ENCODE measurements around the gene QSOX2. TPM values are rescaled to one million over a fixed set of nuclear protein-coding genes. Genes with fewer than 3 reads are reported as not detected.

Gene QSOX2
- total and polyA plus RNA-seq, 8 donors = 1.5 to 33.5 (median 5.4) TPM

- no peak for TF ChIP-seq POLR2A (IDR thresholded peaks at IDR 0.05)
- no peak for TF ChIP-seq POLR2AphosphoS5 (IDR thresholded peaks at IDR 0.05)
- TF ChIP-seq EP300 (IDR thresholded peaks at IDR 0.05) = no peak
- TF ChIP-seq, protein P1, sequence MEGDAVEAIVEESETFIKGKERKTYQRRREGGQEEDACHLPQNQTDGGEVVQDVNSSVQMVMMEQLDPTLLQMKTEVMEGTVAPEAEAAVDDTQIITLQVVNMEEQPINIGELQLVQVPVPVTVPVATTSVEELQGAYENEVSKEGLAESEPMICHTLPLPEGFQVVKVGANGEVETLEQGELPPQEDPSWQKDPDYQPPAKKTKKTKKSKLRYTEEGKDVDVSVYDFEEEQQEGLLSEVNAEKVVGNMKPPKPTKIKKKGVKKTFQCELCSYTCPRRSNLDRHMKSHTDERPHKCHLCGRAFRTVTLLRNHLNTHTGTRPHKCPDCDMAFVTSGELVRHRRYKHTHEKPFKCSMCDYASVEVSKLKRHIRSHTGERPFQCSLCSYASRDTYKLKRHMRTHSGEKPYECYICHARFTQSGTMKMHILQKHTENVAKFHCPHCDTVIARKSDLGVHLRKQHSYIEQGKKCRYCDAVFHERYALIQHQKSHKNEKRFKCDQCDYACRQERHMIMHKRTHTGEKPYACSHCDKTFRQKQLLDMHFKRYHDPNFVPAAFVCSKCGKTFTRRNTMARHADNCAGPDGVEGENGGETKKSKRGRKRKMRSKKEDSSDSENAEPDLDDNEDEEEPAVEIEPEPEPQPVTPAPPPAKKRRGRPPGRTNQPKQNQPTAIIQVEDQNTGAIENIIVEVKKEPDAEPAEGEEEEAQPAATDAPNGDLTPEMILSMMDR (IDR thresholded peaks at IDR 0.05) = no peak
- no peaks in the 10 kb centered on the region for H3K9me3 ChIP-seq
- no peaks in the 10 kb centered on the region for H3K36me3 ChIP-seq
- DNase-seq = no peak
- WGBS, 5 donors = 78 to 87% (median 86%) methylated on average over 18 to 30 of the region's 30 CpGs
- intact Hi-C loops (cut with DNase I; ENCODE audit: low total_unique reads) = loop anchor here (10.0 kb wide), 1 partner anchor 112 kb away; no protein-coding TSS in a partner anchor
- H3K4me3 ChIP-seq = no peak overlapping the region
- H3K4me1 ChIP-seq = peaks cover 7 to 15% (median 10%) of the 10 kb centered on the region in 4 donors
- no peak overlapping the region for H3K27ac ChIP-seq
- H3K27me3 ChIP-seq = peaks cover 0 to 87% (median 7%) of the 10 kb centered on the region in 3 donors
Observed at GRCh38 chr9:136286359-136286986, 40.9 kb upstream of the QSOX2 start.

DNA sequence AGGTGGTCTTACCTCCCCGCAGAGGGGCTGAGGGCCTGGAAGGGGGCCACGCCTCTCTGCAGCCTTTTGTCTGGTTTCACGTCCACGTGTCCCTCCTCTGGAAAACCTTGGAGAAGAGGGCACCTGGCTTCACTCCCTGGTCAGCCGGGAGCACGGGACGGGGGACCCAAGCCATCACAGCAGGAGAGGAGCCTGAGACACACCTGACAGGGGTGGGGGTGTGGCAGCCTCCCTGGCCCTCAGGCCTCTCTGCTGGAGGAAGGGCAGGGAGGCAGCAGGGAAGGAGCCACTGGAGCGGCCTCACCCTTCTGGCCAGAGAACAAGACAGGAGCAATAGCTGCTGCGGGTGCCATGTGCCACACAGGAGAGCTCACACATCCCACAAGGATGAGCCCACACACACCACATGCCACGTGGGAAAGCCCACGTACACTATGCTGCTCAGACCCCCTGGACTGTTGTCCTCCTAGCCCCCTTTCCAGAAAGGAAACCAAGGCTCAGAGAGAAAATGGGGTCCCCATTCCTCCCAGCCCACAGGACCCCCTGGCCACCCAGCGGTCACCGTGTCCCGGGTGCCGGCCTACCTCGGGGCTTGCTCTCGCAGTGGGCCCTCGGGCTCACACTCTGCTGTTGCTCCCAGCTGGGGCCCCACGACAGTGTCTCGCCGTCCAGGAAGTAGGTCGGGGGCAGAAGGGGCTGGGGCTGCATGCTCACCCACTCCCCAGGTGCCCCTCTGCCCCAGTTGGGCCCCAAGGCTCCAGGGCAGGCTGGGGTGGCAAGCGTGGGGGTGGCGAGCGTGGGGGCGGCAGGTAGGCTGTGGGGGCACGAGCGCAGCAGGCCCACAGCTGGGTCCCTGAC is 40.1 kb upstream of the QSOX2 start:
- no peak overlapping the region for H3K4me3 ChIP-seq
- 75 to 82% (median 76%) methylated on average over 11 to 28 of the region's 28 CpGs for WGBS, 5 donors
- no peak overlapping the region for H3K27ac ChIP-seq
- no peaks in the 10 kb centered on the region for H3K36me3 ChIP-seq
- H3K27me3 ChIP-seq = peaks cover 0 to 87% (median 7%) of the 10 kb centered on the region in 3 donors
- peaks cover 7 to 15% (median 10%) of the 10 kb centered on the region in 4 donors for H3K4me1 ChIP-seq
- intact Hi-C loops (cut with DNase I; ENCODE audit: low total_unique reads) = loop anchor here (10.0 kb wide), 1 partner anchor 111 kb away; no protein-coding TSS in a partner anchor
- no peaks in the 10 kb centered on the region for H3K9me3 ChIP-seq
- TF ChIP-seq POLR2AphosphoS5 (IDR thresholded peaks at IDR 0.05) (no peak), POLR2A (IDR thresholded peaks at IDR 0.05) (no peak), EP300 (IDR thresholded peaks at IDR 0.05) (no peak)
- TF ChIP-seq, protein P1 (IDR thresholded peaks at IDR 0.05) = no peak
- DNase-seq = no peak

GRCh38 chr9:136284951-136285350 is 39.3 kb upstream of the QSOX2 start:
- TF ChIP-seq EP300 (IDR thresholded peaks at IDR 0.05) (no peak), POLR2A (IDR thresholded peaks at IDR 0.05) (no peak), POLR2AphosphoS5 (IDR thresholded peaks at IDR 0.05) (no peak)
- TF ChIP-seq, protein P1 (IDR thresholded peaks at IDR 0.05) = no peak
- no peak for DNase-seq
- no peak overlapping the region for H3K27ac ChIP-seq
- no peaks in the 10 kb centered on the region for H3K36me3 ChIP-seq
- intact Hi-C loops (cut with DNase I; ENCODE audit: low total_unique reads) = loop anchor here (10.0 kb wide), 1 partner anchor 110 kb away; no protein-coding TSS in a partner anchor
- no peak overlapping the region for H3K4me3 ChIP-seq
- WGBS, 5 donors = 85 to 100% (median 86%) methylated on average over 4 to 19 of the region's 19 CpGs
- H3K27me3 ChIP-seq = peaks cover 0 to 79% (median 7%) of the 10 kb centered on the region in 3 donors
- H3K9me3 ChIP-seq = peaks cover 0 to 3% (median 0%) of the 10 kb centered on the region in 4 donors
- H3K4me1 ChIP-seq = peaks cover 7 to 15% (median 10%) of the 10 kb centered on the region in 4 donors

DNA sequence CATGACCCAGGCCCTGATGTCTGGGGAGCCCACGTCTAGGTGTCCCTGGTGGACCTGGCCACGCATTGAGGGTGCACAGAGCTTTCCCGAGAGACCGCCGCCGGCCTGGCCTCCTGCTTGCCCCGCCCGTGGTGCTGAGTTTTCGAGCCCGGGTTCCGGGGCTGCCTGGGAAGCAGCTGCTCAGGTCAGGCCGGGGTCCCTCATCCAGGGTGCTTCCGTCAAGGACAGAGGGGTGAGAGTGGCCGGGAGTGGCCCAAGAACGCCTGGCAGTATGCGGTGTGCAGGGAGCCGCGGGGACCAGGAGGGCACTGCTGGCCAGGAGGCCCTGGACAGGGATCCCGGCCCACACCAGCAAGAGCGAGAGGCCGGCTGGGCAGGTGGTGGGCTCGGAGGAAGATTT is 38.7 kb upstream of the QSOX2 start:
- TF ChIP-seq POLR2AphosphoS5 (IDR thresholded peaks at IDR 0.05) = no peak
- TF ChIP-seq POLR2A (IDR thresholded peaks at IDR 0.05) = no peak
- WGBS, 5 donors = 64 to 77% (median 69%) methylated on average over 8 to 22 of the region's 22 CpGs
- H3K27ac ChIP-seq = no peak overlapping the region

More for the DNA sequence above, 38.7 kb upstream of the QSOX2 start:
- Histone ChIP-seq H3K9me3 (peaks cover 0 to 6% (median 0%) of the 10 kb centered on the region in 4 donors), H3K4me3 (no peak overlapping the region), H3K4me1 (peaks cover 7 to 15% (median 10%) of the 10 kb centered on the region in 4 donors), H3K27me3 (peaks cover 0 to 76% (median 7%) of the 10 kb centered on the region in 3 donors), H3K36me3 (no peaks in the 10 kb centered on the region)
- DNase-seq = no peak
- intact Hi-C loops (cut with DNase I; ENCODE audit: low total_unique reads) = loop anchor here (10.0 kb wide), 1 partner anchor 110 kb away; no protein-coding TSS in a partner anchor

Data from stomach (tissue), 9 donors.